Stimulated activated naive CD4-positive, alpha-beta T cell (primary cell): ENCODE results near the gene GALM.
"Not testable (repeated sequence)": the region's sequence is repeated elsewhere in the genome, so short reads cannot be mapped to it uniquely, and the experiment has no call there.

Experiments used
- DNase-seq, 6 experiments: peaks; one replicate each; lab custom pipeline; 2025; lab: John Stamatoyannopoulos, UW

Gene GALM

GRCh38 chr2:38711558-38711957 is 45.6 kb downstream of the GALM start:
- no peak for DNase-seq

- DNase-seq, result no peak
Observed at GRCh38 chr2:38712413-38712812, 46.5 kb downstream of the GALM start.

GRCh38 chr2:38712871-38713270 is 47.0 kb downstream of the GALM start:
- no peak for DNase-seq

- no peak for DNase-seq
Observed at GRCh38 chr2:38713338-38713737, 47.4 kb downstream of the GALM start.

GRCh38 chr2:38714941-38715340 is 49.0 kb downstream of the GALM start:
- not testable (repeated sequence) for DNase-seq

GRCh38 chr2:38716185-38716584 is 50.3 kb downstream of the GALM start:
- no peak for DNase-seq

GRCh38 chr2:38718601-38719000 is 52.7 kb downstream of the GALM start:
- DNase-seq, result no peak

- DNase-seq, result no peak
Observed at GRCh38 chr2:38719706-38720105, 53.8 kb downstream of the GALM start.

GRCh38 chr2:38720613-38721241 is 54.8 kb downstream of the GALM start:
- DNase-seq, result no peak

- peak in 1 of 6 experiments; percentile 42 for DNase-seq
Observed at GRCh38 chr2:38722271-38723061, 56.6 kb downstream of the GALM start.

- no peak for DNase-seq
Observed at GRCh38 chr2:38723173-38723572, 57.3 kb downstream of the GALM start.

GRCh38 chr2:38727661-38728060 is 61.7 kb downstream of the GALM start:
- DNase-seq, result no peak

GRCh38 chr2:38728694-38729093 is 62.8 kb downstream of the GALM start:
- DNase-seq, result no peak

GRCh38 chr2:38731090-38731489 is 65.2 kb downstream of the GALM start:
- DNase-seq, result no peak

GRCh38 chr2:38731684-38732221 is 65.8 kb downstream of the GALM start:
- DNase-seq, result no peak

GRCh38 chr2:38733300-38733971 is 67.5 kb downstream of the GALM start:
- no peak for DNase-seq

- no peak for DNase-seq
Observed at GRCh38 chr2:38734299-38735058, 68.6 kb downstream of the GALM start.

GRCh38 chr2:38735999-38736320 is 70.0 kb downstream of the GALM start:
- no peak for DNase-seq

GRCh38 chr2:38737000-38737698 is 71.2 kb downstream of the GALM start:
- DNase-seq, result not testable (repeated sequence)

GRCh38 chr2:38737925-38738324 is 72.0 kb downstream of the GALM start:
- no peak for DNase-seq

- DNase-seq, result no peak
Observed at GRCh38 chr2:38739524-38739923, 73.6 kb downstream of the GALM start.
